CD4-positive, alpha-beta T cell treated with Interleukin-6 for 4 hours (primary cell): ENCODE measurements around the gene BOK.
"Not testable (repeated sequence)": the region's sequence is repeated elsewhere in the genome, so short reads cannot be mapped to it uniquely, and the experiment has no call there.

Experiments
- DNase-seq: peaks from one replicate; pipeline ENCODE4 v3.0.0-alpha.2; 2020; ENCODE audit warnings: mixed read lengths

BOK gene

GRCh38 chr2:241574911-241575623 lies 16.5 kb downstream of the BOK start:
- no peak for DNase-seq

DNA sequence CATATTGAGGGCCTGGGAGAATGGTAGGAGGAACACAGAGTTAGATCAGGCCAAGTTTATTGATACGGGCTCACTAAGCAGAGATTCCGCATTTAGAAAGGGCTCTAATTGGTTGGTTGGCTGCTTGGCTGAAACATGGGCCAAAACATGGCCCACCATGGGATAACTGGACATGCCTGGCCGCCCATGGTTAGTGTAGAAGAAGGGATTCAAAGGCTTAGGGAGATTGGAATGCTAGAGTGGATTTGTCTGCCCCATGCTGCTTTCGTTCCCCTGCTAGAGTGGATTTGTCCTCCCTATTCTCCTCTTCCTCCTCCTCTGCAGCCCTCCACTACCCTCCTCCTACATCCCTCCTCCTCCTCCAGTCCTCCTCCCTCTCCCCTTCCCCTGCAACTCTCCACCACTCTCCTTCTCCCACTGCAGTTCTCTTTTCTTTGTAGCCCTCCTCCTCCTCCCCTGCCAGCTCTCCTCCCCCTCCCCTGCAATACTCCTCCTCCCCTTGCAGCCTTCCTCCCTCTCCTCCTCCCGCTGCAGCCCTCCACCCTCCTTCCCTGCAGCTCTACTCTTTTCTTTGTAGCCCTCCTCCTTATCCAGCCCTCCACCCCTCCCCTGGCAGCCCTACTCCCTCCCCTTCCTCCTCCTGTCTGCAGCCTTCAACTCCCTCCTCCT lies 17.2 kb downstream of the BOK start:
- no peak for DNase-seq

GRCh38 chr2:241576293-241576654 lies 17.7 kb downstream of the BOK start:
- DNase-seq, result no peak

GRCh38 chr2:241577413-241578122 lies 19.0 kb downstream of the BOK start:
- no peak for DNase-seq

GRCh38 chr2:241579281-241579680 lies 20.7 kb downstream of the BOK start:
- DNase-seq, result no peak

DNA sequence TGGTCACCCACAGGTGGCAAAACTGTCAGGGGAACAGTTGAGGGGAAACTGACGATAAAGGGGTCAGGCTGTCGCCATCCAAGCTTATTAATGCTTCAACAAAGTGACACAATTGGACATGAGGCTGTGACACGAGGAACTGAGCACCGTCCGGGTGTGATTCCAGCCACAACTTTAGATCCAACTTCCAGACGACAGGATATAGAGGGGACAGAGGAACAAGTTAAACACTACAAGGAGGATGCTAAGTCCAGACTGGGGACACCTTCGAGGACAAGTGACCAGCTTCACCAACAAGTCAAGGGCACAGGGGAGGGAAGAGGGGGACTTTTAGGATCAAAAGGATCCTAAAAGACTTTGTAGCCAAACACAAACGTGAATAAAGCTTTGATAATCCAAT lies 23.8 kb downstream of the BOK start:
- DNase-seq, result no peak

DNA sequence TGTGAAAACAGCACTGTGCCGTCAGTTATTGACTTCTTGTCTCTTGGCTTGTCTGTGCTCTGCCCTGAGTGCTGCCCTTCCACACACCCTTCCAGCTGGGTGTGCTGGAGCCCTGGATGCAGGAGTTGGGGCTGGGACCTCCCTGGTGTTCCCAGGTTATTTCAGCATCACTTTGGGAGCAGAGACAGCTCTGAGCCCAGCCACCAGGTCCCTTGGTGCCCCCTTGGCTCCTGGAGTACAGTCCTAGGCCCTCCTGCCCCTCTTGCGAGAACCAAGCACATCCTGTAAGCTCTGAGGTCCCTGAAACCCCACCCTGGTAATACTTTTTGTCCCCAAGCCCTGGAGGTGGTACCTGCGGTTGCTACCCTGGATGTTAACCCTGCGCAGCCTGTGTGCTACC lies 24.3 kb downstream of the BOK start:
- DNase-seq, result no peak

DNA sequence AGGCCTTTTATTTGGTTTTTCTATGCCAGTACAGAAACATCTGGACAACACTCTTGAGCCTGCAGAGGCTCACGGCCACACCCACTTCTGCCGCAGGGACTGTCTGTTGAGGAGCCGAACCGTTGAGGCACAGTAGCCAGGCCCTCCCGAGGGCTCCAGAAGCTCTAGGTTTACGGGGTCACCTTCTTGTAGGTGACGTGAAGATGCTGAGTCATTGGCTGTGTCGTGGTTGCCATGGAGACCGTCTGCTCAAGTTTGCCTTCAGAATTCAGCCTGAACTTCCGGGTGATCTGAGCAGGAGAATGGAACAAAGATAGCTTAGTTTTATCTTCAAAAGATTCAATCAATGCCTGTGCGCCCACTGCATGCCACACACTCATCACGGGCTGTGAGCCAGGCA lies 25.9 kb downstream of the BOK start:
- no peak for DNase-seq

DNA sequence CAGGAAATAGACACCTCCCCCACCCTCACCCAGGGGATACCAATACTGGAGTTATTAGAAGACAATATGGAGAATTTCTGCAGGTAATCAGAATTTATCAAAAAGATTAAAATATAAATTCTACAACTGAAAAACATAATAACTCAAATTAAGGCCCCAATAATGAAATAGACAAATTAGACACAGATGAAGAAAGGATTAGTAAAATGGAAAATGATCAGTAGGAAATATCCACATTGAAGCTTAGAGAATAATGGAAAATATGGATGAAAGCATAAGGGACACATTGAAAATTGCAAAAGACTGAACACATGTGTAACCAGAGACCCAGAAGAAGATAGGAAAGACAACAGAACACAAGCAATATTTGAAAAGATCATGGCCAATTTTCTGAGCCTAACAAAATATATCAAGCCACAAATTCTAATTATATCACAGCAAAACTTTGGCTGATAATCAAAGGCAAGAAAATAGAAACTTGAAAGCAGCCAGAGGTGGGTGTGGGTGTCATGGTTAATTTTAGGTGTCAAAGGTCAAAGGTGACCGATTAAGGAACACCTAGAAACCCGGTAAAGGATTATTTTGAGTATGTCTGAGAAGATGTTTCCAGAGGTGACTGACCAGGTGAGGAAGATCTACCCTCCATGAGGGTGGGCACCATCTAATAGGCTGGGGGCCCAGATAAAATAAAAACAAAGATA lies 28.2 kb downstream of the BOK start:
- DNase-seq, result no peak

DNA sequence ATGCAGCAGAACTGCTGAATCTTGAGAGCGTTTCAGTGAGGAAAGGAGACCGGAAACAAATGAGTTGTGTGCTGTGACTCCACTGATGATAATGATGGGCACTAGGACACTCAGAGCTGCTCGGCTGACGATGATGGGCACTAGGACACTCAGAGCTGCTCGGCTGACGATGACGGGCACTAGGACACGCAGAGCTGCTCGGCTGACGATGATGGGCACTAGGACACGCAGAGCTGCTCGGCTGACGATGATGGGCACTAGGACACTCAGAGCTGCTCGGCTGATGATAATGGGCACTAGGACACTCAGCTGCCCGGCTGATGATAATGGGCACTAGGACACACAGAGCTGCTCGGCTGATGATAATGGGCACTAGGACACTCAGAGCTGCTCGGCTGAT lies 31.3 kb downstream of the BOK start:
- DNase-seq, result not testable (repeated sequence)

- not testable (repeated sequence) for DNase-seq
These were observed 32.2 kb downstream of the BOK start for GRCh38 chr2:241590496-241591455.

DNA sequence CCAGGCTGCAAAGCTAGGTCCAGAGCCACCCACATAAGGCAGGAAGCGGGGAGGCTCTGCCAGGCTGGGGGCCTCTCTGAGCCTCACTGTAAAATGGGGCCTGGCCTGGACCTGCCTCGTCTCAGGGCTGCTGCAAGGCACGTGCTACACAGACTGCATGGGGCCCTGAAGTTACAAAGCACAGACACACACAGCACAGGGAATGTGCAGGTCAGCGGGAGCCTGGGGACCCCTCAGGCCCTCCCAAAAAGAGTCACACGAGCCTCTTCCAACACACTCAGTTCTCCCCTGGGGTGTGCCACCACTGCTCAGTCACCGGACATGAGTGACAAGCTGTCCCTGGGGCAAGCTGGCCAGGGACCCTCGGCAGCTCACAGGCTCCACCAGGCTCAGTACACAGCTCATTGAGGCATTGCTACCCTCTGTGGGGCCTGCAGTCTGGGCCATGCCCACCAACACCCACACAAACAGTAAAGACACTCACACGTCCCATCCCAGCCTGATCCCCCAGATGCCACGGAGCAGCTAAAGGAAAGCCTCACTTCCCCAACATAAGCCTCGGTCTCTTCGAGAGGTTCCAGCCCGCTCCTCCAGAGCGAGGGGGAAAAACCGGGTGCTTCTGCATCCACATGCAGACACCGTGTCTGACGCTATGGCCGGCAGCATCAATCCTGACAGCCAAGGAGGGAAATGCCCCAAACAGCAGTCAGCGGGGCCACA lies 33.7 kb downstream of the BOK start:
- no peak for DNase-seq

- no peak for DNase-seq
These were observed 34.7 kb downstream of the BOK start for GRCh38 chr2:241593271-241593670.

DNA sequence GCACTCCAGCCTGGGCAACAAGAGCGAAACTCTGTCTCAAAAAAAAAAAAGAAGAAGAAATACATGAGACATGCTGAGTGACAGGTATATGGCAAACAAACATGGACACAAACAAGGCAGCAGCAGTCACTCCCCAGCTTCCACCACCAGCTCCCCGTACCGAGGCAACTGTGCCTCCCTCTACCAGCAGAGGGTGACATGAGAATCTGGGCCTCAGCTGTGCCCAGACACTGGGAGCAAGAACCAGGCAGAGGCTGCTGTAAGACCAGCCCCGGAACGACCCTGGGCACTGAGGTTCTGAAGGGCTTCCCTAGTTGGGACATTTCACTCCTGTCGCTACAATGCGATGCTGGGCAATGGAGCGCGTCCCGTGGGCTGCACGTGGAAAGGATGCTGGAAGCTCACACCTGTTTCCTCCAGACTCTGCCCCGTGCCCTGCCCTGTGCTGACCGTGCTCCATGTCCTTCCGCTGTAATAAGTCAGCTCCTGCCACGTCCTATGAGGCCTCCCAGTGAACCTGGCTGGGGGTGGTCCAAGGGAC lies 37.1 kb downstream of the BOK start:
- no peak for DNase-seq

GRCh38 chr2:241597561-241597960 lies 39.0 kb downstream of the BOK start:
- no peak for DNase-seq

GRCh38 chr2:241598061-241598460 lies 39.5 kb downstream of the BOK start:
- no peak for DNase-seq

GRCh38 chr2:241598487-241598886 lies 39.9 kb downstream of the BOK start:
- peak; percentile 17 for DNase-seq

- no peak for DNase-seq
These were observed 41.1 kb downstream of the BOK start for GRCh38 chr2:241599615-241600014.

- DNase-seq, result no peak
These were observed 43.3 kb downstream of the BOK start for GRCh38 chr2:241601841-241602240.

DNA sequence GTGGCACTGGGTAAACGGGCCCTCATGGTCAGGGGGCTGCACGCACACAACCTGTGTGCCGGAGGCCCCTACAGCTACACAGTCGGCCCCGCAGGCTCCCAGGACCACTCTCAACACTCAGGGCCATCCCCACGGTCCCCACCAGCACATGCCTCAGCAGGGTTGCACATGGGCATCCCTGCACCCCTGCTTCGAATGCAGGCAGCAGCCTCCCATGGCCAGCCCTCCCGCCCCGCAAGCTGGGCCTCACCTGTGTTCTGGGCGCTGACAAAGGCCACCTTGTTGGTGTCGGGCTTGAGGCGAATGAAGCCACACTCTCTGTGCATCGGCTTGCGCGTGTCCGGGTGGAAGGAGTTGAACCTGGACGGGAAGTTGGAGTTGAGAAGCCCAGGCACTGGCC lies 44.2 kb downstream of the BOK start:
- no peak for DNase-seq

- no peak for DNase-seq
These were observed 45.1 kb downstream of the BOK start for GRCh38 chr2:241603686-241604085.
